ENCODE measurements around the gene GPR39.

The GPR39 gene

GRCh38 chr2:132677661-132678060, 261.1 kb downstream of the GPR39 start:
- Histone ChIP-seq H3K9ac (ENCODE audit: low read length) (no peak overlapping the region), H3F3A (ENCODE audit: insufficient read depth) (no peaks in the 10 kb centered on the region), H4K20me1 (ENCODE audit: low read depth, low read length) (no peaks in the 10 kb centered on the region), H3K4me3 (ENCODE audit: insufficient read depth, low read length, poor library complexity, severe bottlenecking) (no peak overlapping the region), H3K27me3 (ENCODE audit: low read length) (no peaks in the 10 kb centered on the region), H3K9me2 (replicated peaks; ENCODE audit: insufficient read depth, low read length) (no peaks in the 10 kb centered on the region), H3K36me3 (ENCODE audit: low read length) (no peaks in the 10 kb centered on the region), H2AFZ (ENCODE audit: low read depth, low read length, severe bottlenecking) (no peak overlapping the region), H3K79me2 (ENCODE audit: insufficient read depth, low read length) (no peaks in the 10 kb centered on the region), H3K9me3 (ENCODE audit: insufficient read depth, low read length) (no peaks in the 10 kb centered on the region), H3K27ac (ENCODE audit: low read depth, low read length) (no peak overlapping the region), H3K4me2 (ENCODE audit: low read depth, low read length, poor library complexity, severe bottlenecking) (no peak overlapping the region)
- no peak for TF ChIP-seq CTCF (IDR thresholded peaks at IDR 0.05; ENCODE audit: insufficient read depth, low read length, poor library complexity, severe bottlenecking)
- no peak for TF ChIP-seq EZH2phosphoT487 (conservative IDR thresholded peaks at IDR 0.05; ENCODE audit: low read length)

GRCh38 chr2:132678483-132678882, 261.9 kb downstream of the GPR39 start:
- H3K9me2 ChIP-seq (replicated peaks; ENCODE audit: insufficient read depth, low read length) = no peaks in the 10 kb centered on the region
- H3K79me2 ChIP-seq (ENCODE audit: insufficient read depth, low read length) = no peaks in the 10 kb centered on the region
- H3K9me3 ChIP-seq (ENCODE audit: insufficient read depth, low read length) = no peaks in the 10 kb centered on the region
- H3K4me3 ChIP-seq (ENCODE audit: insufficient read depth, low read length, poor library complexity, severe bottlenecking) = no peak overlapping the region
- H4K20me1 ChIP-seq (ENCODE audit: low read depth, low read length) = no peaks in the 10 kb centered on the region
- H3K4me2 ChIP-seq (ENCODE audit: low read depth, low read length, poor library complexity, severe bottlenecking) = no peak overlapping the region
- H3K9ac ChIP-seq (ENCODE audit: low read length) = no peak overlapping the region
- H2AFZ ChIP-seq (ENCODE audit: low read depth, low read length, severe bottlenecking) = no peak overlapping the region
- no peaks in the 10 kb centered on the region for H3F3A ChIP-seq (ENCODE audit: insufficient read depth)
- no peak overlapping the region for H3K27ac ChIP-seq (ENCODE audit: low read depth, low read length)
- H3K27me3 ChIP-seq (ENCODE audit: low read length) = no peaks in the 10 kb centered on the region
- H3K36me3 ChIP-seq (ENCODE audit: low read length) = no peaks in the 10 kb centered on the region
- TF ChIP-seq CTCF (IDR thresholded peaks at IDR 0.05; ENCODE audit: insufficient read depth, low read length, poor library complexity, severe bottlenecking) (no peak), EZH2phosphoT487 (conservative IDR thresholded peaks at IDR 0.05; ENCODE audit: low read length) (no peak)

GRCh38 chr2:132680544-132680943, 263.9 kb downstream of the GPR39 start:
- H4K20me1 ChIP-seq (ENCODE audit: low read depth, low read length) = no peaks in the 10 kb centered on the region
- TF ChIP-seq EZH2phosphoT487 (conservative IDR thresholded peaks at IDR 0.05; ENCODE audit: low read length) = no peak
- no peak for TF ChIP-seq CTCF (IDR thresholded peaks at IDR 0.05; ENCODE audit: insufficient read depth, low read length, poor library complexity, severe bottlenecking)
- no peak overlapping the region for H3K4me3 ChIP-seq (ENCODE audit: insufficient read depth, low read length, poor library complexity, severe bottlenecking)
- no peak overlapping the region for H3K4me2 ChIP-seq (ENCODE audit: low read depth, low read length, poor library complexity, severe bottlenecking)
- no peak overlapping the region for H3K27ac ChIP-seq (ENCODE audit: low read depth, low read length)
- H3K9me2 ChIP-seq (replicated peaks; ENCODE audit: insufficient read depth, low read length) = no peaks in the 10 kb centered on the region
- no peaks in the 10 kb centered on the region for H3F3A ChIP-seq (ENCODE audit: insufficient read depth)
- H3K36me3 ChIP-seq (ENCODE audit: low read length) = no peaks in the 10 kb centered on the region
- no peaks in the 10 kb centered on the region for H3K79me2 ChIP-seq (ENCODE audit: insufficient read depth, low read length)
- no peaks in the 10 kb centered on the region for H3K27me3 ChIP-seq (ENCODE audit: low read length)
- H3K9ac ChIP-seq (ENCODE audit: low read length) = no peak overlapping the region
- H2AFZ ChIP-seq (ENCODE audit: low read depth, low read length, severe bottlenecking) = no peak overlapping the region
- no peaks in the 10 kb centered on the region for H3K9me3 ChIP-seq (ENCODE audit: insufficient read depth, low read length)
